H1 (cell line): ENCODE measurements around the gene SHMT1.
"Not testable (repeated sequence)": the region's sequence is repeated elsewhere in the genome, so short reads cannot be mapped to it uniquely, and the experiment has no call there.

ENCODE experiments used
- ASH2L ChIP-seq: fragments of 200-600, 300-600 bp; sonication (generic); IDR thresholded peaks from one replicate; pipeline ENCODE4 v1.7.1; 2017; ENCODE audit warnings: low read length
- POLR2A ChIP-seq, 2 experiments: IDR thresholded peaks; 1 replicate in 1 of 2; 2 replicates in 1 of 2; pipeline ENCODE4 v1.6.1; 2011; ENCODE audit warnings: low read depth in 2 of 2, low read length in 2 of 2, mild to moderate bottlenecking in 2 of 2; ENCODE audit errors: control extremely low read depth in 1 of 2

DNA sequence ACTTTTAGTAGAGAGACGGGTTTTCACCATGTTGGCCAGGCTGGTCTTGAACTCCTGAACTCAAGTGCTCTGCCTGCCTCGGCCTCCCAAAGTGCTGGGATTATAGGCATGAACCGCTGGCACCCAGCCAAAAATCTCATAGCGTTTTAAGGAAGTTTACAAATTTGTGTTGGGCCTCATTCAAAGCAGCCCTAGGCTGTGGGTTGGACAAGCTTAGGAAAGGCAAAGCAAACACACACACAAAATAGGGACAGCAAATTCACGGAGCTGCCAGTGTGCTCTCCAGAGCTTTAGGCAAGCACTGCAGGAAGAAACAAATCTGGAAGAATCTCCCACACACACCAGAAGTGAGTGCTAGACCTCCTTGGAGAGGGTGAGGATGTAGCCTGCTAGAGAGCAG, 39.8 kb upstream of the SHMT1 start:
- not testable (repeated sequence) for TF ChIP-seq POLR2A (IDR thresholded peaks at IDR 0.05; ENCODE audit: control extremely low read depth in 1 of 2, low read depth in 2 of 2, low read length in 2 of 2); ASH2L
